ENCODE results near the gene GRIA1.

- TF ChIP-seq ARNT (IDR thresholded peaks at IDR 0.05) (no peak), SUZ12 (IDR thresholded peaks at IDR 0.05) (no peak), CTBP1 (IDR thresholded peaks at IDR 0.05; ENCODE audit: borderline replicate concordance) (no peak), FOXM1 (IDR thresholded peaks at IDR 0.05; ENCODE audit: borderline replicate concordance) (no peak), ELF4 (IDR thresholded peaks at IDR 0.05) (no peak), TARDBP (IDR thresholded peaks at IDR 0.05) (no peak), LEF1 (IDR thresholded peaks at IDR 0.05; ENCODE audit: borderline replicate concordance) (no peak), FOXK2 (IDR thresholded peaks at IDR 0.05) (no peak), BHLHE40 (IDR thresholded peaks at IDR 0.05; ENCODE audit: borderline replicate concordance) (no peak), FOXA1 (IDR thresholded peaks at IDR 0.05) (no peak), HDGF (IDR thresholded peaks at IDR 0.05; ENCODE audit: borderline replicate concordance) (no peak), SP1 (IDR thresholded peaks at IDR 0.05) (no peak)
Observed at GRCh38 chr5:153515301-153515700, 24.8 kb downstream of the GRIA1 start.

All from HEK293T (cell line).